ENCODE data around the gene TRIM54. TPM values are rescaled to one million over a fixed set of nuclear protein-coding genes. Genes with fewer than 3 reads are reported as not detected.
A peak's percentile ranks its signal among the peaks of the same experiment; 100 is the strongest.

TRIM54 gene
- total and polyA plus RNA-seq, 9 of the 15 experiments (the other 6 are each of a cell fraction or from before 2014, with no cell fraction given), result not detected

- TF ChIP-seq DNMT1 (IDR thresholded peaks at IDR 0.05) (no peak), STAT6 (CRISPR knock-in tag; IDR thresholded peaks at IDR 0.05) (no peak), CHCHD3 (CRISPR knock-in tag; IDR thresholded peaks at IDR 0.05) (no peak), BCLAF1 (IDR thresholded peaks at IDR 0.05; ENCODE audit: borderline replicate concordance in 1 of 2, control insufficient read depth in 1 of 2, low read depth in 2 of 2, low read length in 1 of 2) (no peak), ZNF696 (CRISPR knock-in tag; conservative IDR thresholded peaks at IDR 0.05) (no peak), ZNF311 (CRISPR knock-in tag; IDR thresholded peaks at IDR 0.05) (no peak), ZNF23 (CRISPR knock-in tag; IDR thresholded peaks at IDR 0.05) (no peak), PCBP1 (IDR thresholded peaks at IDR 0.05; ENCODE audit: low read depth, low read length, poor library complexity, severe bottlenecking) (no peak), NCOA1 (IDR thresholded peaks at IDR 0.05; ENCODE audit: low read depth) (0 out of 2 replicates have a peak, but pooled peaks have one; percentile 32), CEBPG (CRISPR knock-in tag; IDR thresholded peaks at IDR 0.05) (no peak), CEBPG (tag; conservative IDR thresholded peaks at IDR 0.05 in 1 of 2, IDR thresholded peaks at IDR 0.05 in 1 of 2) (no peak), NCOA4 (IDR thresholded peaks at IDR 0.05; ENCODE audit: partially characterized antibody) (no peak), ZNF77 (CRISPR knock-in tag; IDR thresholded peaks at IDR 0.05) (no peak), MTF1 (CRISPR knock-in tag; IDR thresholded peaks at IDR 0.05; ENCODE audit: borderline replicate concordance) (no peak), ZNF395 (CRISPR knock-in tag; IDR thresholded peaks at IDR 0.05) (no peak), ZFP36 (IDR thresholded peaks at IDR 0.05; ENCODE audit: low read depth, low read length, partially characterized antibody) (no peak), ZNF398 (CRISPR knock-in tag; IDR thresholded peaks at IDR 0.05) (no peak), ZNF253 (CRISPR knock-in tag; conservative IDR thresholded peaks at IDR 0.05) (no peak)
Measured at GRCh38 chr2:27353762-27354596, 71.8 kb downstream of the TRIM54 start (continued).
